Omental fat pad (tissue), 4 donors: ENCODE results near the gene WDR4. TPM values are rescaled to one million over a fixed set of nuclear protein-coding genes. Genes with fewer than 3 reads are reported as not detected.
"Not testable (repeated sequence)": the region's sequence is repeated elsewhere in the genome, so short reads cannot be mapped to it uniquely, and the experiment has no call there.

ENCODE experiments used
- ATAC-seq: fragments of 150-250 bp; one replicate; pipeline ENCODE4 v1.9.1; 2016; ENCODE audit warnings: mild to moderate bottlenecking, moderate library complexity; ENCODE audit not compliant: low FRiP score
- DNase-seq: peaks from one replicate; pipeline ENCODE4 v3.0.0-alpha.2; 2019; ENCODE audit warnings: low spot score
- total RNA-seq, 4 donors: library from RNA; depleted of rRNA; stranded (reverse); fragments of >200 nt; gene quantifications; one replicate each; pipeline ENCODE4 v1.1.0, GENCODE V29; 2016
- TF ChIP-seq, protein P1 (sequence below), 3 donors: fragments of 450-650 bp; IDR thresholded peaks; one replicate each; pipeline ENCODE4 v1.5.1; 2016 to 2017; ENCODE audit warnings: antibody characterized with exemption in 3 of 3, mild to moderate bottlenecking in 3 of 3, moderate library complexity in 2 of 3

Gene WDR4
- total RNA-seq, 4 donors from 2014 or later, result 8.5 to 28.3 (median 13.6) TPM

DNA sequence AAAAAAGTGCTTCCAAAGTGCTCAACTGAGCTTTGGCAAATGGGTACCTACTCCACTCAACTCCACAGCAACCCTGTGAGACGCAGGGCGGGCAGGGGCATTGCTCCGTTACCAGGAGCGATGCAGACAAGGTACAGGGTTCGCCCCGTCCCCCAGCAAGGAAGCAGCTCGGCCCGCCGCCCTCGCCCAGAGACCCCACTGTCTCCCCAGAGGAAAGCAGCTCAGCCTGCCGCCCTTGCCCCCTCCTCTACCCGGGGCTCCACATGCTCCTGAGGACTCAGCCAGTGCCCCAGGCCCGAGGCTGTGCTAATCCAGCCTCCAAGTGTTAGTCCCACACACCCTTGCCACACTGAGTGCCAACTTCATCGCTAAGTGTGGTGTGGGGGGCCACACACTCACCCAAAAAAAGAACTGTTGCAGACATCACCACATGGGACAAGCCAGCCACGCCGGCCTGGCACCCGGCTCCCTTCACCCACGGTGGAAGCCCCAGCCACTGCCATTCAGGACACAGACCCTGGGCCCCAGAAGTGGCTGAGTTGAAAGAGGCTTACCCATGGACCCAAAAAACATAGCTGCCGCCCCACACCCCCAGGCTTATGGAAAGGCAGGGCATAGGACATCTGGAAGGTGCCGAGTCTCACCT is 26.3 kb downstream of the WDR4 start:
- ATAC-seq (no peak), DNase-seq (no peak)
- TF ChIP-seq, protein P1, sequence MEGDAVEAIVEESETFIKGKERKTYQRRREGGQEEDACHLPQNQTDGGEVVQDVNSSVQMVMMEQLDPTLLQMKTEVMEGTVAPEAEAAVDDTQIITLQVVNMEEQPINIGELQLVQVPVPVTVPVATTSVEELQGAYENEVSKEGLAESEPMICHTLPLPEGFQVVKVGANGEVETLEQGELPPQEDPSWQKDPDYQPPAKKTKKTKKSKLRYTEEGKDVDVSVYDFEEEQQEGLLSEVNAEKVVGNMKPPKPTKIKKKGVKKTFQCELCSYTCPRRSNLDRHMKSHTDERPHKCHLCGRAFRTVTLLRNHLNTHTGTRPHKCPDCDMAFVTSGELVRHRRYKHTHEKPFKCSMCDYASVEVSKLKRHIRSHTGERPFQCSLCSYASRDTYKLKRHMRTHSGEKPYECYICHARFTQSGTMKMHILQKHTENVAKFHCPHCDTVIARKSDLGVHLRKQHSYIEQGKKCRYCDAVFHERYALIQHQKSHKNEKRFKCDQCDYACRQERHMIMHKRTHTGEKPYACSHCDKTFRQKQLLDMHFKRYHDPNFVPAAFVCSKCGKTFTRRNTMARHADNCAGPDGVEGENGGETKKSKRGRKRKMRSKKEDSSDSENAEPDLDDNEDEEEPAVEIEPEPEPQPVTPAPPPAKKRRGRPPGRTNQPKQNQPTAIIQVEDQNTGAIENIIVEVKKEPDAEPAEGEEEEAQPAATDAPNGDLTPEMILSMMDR (IDR thresholded peaks at IDR 0.05), result no peak

DNA sequence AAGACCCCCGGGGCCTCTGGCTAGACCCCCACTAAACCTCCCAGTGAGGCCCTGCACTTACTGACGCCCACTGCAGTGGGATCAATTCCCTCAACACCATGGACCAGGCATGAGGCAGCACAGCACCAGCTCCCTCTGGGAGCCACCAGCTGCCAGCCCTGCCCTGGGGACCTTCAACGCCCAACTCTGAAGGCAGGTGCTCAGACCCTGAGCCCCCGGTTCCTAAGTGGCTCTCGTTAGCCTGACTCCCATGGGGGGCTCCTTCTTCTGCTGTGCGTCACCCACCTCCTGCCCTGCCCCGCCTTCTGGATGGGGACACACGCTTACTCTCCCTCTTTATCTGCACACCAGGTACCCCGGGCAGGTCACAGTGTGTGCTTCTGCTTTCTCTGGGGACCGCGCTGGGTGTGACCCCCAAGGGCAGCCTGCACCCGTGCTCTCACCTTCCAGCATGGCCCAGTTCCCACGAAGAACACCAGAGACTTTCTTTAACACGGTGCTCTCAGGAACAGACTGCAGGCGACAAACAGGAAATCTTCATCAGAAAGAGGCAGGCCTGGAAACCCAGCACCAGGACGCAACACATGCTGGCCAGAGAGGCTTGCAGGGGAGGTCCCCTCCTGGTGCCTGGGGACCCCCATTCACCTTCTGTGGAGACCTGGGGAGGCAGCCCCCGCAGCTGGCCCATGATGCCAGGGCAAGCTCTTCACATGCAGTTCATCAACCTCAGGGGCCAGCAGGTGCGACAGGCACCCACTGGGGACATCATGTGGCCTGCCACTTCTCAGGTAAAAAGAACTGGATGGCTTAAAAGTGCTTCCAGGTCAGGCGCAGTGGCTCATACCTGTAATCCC is 27.3 kb downstream of the WDR4 start:
- ATAC-seq (no peak), DNase-seq (no peak)
- TF ChIP-seq, protein P1 (IDR thresholded peaks at IDR 0.05), result no peak

DNA sequence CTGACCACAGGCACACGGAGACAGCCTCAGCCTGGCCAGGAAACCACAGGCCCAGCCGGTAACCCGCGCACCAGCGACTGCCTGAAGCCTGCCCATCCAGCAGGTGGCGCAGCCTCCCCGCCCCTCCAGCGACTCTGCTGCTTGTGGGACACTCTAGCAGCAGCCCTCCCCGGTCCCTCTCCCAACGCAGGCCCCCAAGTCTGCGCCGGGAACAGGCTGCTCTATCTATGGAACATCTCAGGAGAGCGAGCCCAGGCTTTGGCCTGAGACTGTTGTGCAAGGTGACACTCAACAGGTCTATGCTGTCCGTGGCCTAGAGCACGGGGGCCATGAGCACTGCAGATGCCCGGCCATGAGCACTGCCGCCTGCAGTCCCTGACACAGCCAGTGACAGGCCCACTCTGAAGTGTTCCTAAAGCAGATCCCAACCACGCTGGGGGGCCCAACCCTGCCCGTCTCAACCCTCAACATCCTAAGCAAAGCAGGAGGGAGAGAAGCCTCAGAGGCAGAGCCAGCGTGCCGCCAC is 28.4 kb downstream of the WDR4 start:
- DNase-seq (no peak), ATAC-seq (no peak)
- TF ChIP-seq, protein P1 (IDR thresholded peaks at IDR 0.05), result no peak

DNA sequence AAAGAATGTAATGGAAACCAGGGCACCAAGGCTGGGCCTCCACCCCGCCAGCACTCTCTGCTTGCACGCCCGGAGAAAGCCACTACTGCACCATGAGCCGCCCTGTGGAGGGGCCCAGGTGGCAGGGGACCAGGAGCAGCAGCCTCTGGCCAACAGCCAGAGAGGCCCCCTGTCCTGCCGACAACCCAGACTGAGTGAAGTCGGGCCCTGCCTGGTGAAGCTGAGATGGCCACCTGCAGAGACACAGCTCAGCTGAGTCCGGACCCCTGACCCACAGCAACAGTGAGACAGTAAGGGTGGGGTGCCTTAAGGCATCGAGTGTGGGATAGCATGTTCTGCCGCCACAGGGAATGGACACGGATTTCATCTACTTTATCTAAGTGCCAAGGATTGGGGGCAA is 28.9 kb downstream of the WDR4 start:
- TF ChIP-seq, protein P1 (IDR thresholded peaks at IDR 0.05), result no peak
- no peak for ATAC-seq
- DNase-seq, result no peak

DNA sequence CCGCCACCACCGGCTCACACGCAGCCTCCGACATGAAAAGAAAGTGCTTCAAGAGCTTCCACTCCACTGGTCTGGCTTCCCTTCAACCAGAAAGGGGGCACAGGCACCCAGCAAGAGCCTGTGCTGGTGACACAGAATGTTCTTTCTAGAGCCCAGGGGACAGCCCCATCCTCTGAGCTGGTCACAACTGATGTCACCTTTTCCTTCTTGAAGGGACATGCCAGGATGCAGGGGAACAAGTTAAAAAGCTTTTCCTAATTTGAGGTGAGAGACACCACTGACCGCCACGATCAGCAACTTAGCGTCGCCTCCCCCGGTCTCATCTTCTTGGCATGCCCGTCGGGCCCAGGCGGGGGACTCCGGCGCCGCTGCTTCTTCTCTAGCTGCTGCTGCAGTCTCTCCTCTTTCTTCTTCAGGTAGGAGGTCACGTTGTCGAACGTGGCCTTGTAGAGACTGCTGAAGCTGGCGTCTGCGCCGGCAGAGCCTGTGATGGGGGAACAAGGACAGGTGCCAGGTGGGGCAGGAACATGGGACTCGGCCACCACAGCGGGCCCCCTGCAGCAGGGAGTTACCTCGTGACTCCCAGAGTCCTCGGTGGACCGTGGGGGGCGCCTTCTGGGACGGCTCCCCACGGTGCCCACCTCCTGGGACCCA is 29.5 kb downstream of the WDR4 start:
- ATAC-seq (no peak), DNase-seq (no peak)
- TF ChIP-seq, protein P1 (IDR thresholded peaks at IDR 0.05), result no peak

DNA sequence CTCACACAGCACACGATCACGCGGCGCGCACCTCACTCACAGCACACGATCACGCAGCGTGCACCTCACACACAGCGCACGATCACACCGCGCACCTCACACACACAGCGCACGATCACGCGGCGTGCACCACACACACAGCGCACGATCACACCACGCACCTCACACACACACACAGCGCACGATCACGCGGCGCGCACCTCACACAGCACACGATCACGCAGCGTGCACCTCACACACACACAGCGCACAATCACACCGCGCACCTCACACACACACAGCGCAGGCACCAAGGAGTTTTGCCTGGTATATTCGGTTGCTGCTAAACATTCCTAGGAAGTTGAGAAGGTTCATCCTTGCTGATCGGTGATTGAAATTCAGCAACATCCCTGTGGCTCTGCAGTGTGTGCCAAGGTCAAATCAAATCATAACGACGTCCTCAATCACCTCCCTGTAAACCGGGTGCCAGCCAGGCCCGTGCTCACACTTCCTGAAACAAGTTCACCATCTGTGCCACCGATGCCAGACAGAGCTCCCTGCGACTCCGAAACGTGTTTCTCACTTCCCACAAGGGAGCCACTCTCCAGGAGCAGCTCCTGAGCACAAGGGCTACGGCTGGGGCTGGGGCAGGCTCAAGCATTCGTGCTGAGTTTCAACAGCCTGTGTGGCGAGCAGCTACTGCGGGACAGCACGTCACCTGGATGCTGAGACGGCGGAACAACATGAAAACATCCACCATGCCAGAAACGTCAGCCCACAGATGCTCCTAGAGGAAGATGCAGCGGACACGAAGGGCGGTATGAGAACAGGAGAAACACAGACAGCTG is 30.2 kb downstream of the WDR4 start:
- DNase-seq (no peak), ATAC-seq (no peak)
- TF ChIP-seq, protein P1 (IDR thresholded peaks at IDR 0.05), result no peak

DNA sequence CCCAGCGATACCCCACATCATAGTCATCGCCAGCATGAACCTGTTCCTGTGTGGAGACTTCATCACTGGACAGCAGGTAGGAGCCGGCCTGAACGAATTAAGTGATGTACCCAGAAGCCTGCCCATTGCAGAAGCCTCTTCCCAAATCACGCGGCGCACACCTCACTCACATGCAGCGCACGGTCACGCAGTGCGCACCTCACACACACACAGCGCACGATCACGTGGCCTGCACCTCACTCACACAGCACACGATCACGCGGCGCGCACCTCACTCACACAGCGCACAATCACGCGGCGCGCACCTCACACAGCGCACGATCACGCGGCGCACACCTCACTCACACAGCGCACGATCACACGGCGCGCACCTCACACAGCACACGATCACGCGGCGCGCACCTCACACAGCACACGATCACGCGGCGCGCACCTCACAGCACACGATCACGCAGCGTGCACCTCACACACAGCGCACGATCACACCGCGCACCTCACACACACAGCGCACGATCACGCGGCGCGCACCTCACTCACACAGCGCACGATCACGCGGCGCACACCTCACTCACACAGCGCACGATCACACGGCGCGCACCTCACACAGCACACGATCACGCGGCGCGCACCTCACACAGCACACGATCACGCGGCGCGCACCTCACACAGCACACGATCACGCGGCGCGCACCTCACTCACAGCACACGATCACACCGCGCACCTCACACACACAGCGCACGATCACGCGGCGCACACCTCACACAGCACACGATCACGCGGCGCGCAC is 31.0 kb downstream of the WDR4 start:
- not testable (repeated sequence) for ATAC-seq, DNase-seq
